ENCODE results near the gene SHROOM1.

The SHROOM1 gene

DNA sequence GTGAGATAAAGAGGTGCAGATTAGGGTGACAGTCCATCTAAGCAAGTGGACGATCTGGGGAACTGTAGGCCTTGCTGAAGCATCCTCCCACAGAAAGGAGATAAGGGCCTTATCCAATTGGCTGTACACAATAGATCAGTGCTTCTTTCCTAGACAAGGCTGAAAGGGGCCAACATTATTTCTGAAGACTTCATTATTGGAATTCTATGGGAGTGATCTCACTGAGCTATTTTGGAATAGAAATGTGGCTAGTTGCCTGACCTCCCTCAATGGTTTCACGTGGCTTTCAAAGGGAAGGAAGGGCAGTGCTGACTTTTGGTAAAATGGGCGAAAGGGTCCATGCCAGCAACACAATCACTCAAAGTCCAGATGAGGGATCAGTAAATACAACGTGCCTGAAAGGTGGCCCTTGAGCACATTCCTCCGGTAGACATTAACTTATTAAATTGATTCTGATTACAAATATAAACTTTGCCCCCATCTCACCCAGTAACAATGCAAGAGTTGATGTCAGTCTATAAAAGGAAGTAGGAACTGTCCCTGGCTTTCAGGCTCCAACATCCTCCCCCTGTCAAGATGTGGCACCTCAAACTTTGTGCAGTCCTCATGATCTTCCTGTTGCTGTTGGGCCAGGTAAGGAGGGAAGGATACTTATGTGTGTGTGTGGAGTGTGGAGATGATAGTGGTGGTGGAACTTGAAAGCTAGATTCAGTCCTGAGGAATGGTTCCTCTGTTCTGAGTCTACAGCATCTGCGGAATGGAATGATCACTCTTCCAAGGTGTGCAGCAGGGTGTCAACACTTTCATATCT is 42.9 kb upstream of the SHROOM1 start, which contains the start of gene LEAP2:
Gene LEAP2, plus strand, starts transcription at position 550 of the 811 bp plus-strand sequence. Its CDS starts 27 bp downstream, at position 577.
- H3K56ac ChIP-seq (ENCODE audit: low read length) = no peak within 1 kb of the TSS
- no peaks in the 10 kb centered on the region for H3K79me1 ChIP-seq (ENCODE audit: low read length)
- H3K27ac ChIP-seq (ENCODE audit: low read depth, low read length) = no peak within 1 kb of the TSS
- H3K27me3 ChIP-seq (ENCODE audit: insufficient read depth, low read length, poor library complexity) = no peaks in the 10 kb centered on the region
- no peak within 1 kb of the TSS for H3K4me3 ChIP-seq (ENCODE audit: low read length)
- H4K8ac ChIP-seq (ENCODE audit: low read depth, low read length) = no peak within 1 kb of the TSS
- H4K5ac ChIP-seq (ENCODE audit: low read length) = no peak within 1 kb of the TSS
- H2BK120ac ChIP-seq (ENCODE audit: low read depth, low read length) = no peak within 1 kb of the TSS
- H3K18ac ChIP-seq (ENCODE audit: low read length) = no peak within 1 kb of the TSS
- DNase-seq = no peak
- H2AK5ac ChIP-seq (ENCODE audit: low read length) = no peak within 1 kb of the TSS
- H3K79me2 ChIP-seq (ENCODE audit: control insufficient read depth, insufficient read depth, low read length) = no peaks in the 10 kb centered on the region
- H3K36me3 ChIP-seq (ENCODE audit: control insufficient read depth, insufficient read depth, low read length) = peaks cover 2% of the 10 kb centered on the region
- H3K4me1 ChIP-seq (ENCODE audit: control insufficient read depth, low read depth, low read length) = no peaks in the 10 kb centered on the region
- no peak within 1 kb of the TSS for H2BK15ac ChIP-seq (replicated peaks; ENCODE audit: low read depth)
- H3K9ac ChIP-seq (ENCODE audit: low read length) = no peak within 1 kb of the TSS
- no peak within 1 kb of the TSS for H2BK5ac ChIP-seq (ENCODE audit: low read length)
- no peak within 1 kb of the TSS for H3K4ac ChIP-seq (ENCODE audit: low read depth, low read length)
- no CpG with 5 or more reads among the region's 6 CpGs for WGBS (ENCODE audit: extremely low coverage, insufficient coverage, low lambda C conversion rate)
- H3K4me2 ChIP-seq (ENCODE audit: low read length) = no peak within 1 kb of the TSS
- no peak within 1 kb of the TSS for H3K23ac ChIP-seq (ENCODE audit: low read length)

DNA sequence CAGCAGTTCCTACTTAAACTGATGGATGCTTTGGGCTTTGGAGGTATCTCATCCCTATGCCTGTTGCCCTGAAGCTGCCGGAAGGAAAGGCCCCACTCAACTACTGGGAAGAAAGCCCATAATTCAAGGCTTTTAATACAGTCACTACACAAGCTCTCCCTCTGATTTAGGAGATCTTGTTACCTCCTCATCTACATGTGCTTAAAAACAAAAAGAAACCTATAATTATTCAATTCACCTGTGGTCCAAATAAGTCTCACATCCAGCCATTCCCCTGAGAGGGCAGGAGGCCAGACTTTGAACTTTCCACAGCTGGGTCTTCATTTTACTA is 42.3 kb upstream of the SHROOM1 start:
- H3K27ac ChIP-seq (ENCODE audit: low read depth, low read length) = no peak overlapping the region
- no peaks in the 10 kb centered on the region for H3K79me1 ChIP-seq (ENCODE audit: low read length)
- H3K18ac ChIP-seq (ENCODE audit: low read length) = no peak overlapping the region
- no peak for DNase-seq
- no peak overlapping the region for H4K8ac ChIP-seq (ENCODE audit: low read depth, low read length)
- no peak overlapping the region for H2BK120ac ChIP-seq (ENCODE audit: low read depth, low read length)
- H3K36me3 ChIP-seq (ENCODE audit: control insufficient read depth, insufficient read depth, low read length) = peaks cover 2% of the 10 kb centered on the region
- no peak overlapping the region for H2AK5ac ChIP-seq (ENCODE audit: low read length)
- H3K9ac ChIP-seq (ENCODE audit: low read length) = no peak overlapping the region
- no peak overlapping the region for H3K4ac ChIP-seq (ENCODE audit: low read depth, low read length)
- H3K4me1 ChIP-seq (ENCODE audit: control insufficient read depth, low read depth, low read length) = no peaks in the 10 kb centered on the region
- no peaks in the 10 kb centered on the region for H3K27me3 ChIP-seq (ENCODE audit: insufficient read depth, low read length, poor library complexity)
- H3K4me3 ChIP-seq (ENCODE audit: low read length) = no peak overlapping the region
- H3K4me2 ChIP-seq (ENCODE audit: low read length) = no peak overlapping the region
- WGBS (ENCODE audit: extremely low coverage, insufficient coverage, low lambda C conversion rate) = no CpG with 5 or more reads among the region's 1 CpG
- H3K23ac ChIP-seq (ENCODE audit: low read length) = no peak overlapping the region
- H3K79me2 ChIP-seq (ENCODE audit: control insufficient read depth, insufficient read depth, low read length) = no peaks in the 10 kb centered on the region
- H4K5ac ChIP-seq (ENCODE audit: low read length) = no peak overlapping the region
- H2BK15ac ChIP-seq (replicated peaks; ENCODE audit: low read depth) = no peak overlapping the region
- no peak overlapping the region for H2BK5ac ChIP-seq (ENCODE audit: low read length)
- H3K56ac ChIP-seq (ENCODE audit: low read length) = no peak overlapping the region

DNA sequence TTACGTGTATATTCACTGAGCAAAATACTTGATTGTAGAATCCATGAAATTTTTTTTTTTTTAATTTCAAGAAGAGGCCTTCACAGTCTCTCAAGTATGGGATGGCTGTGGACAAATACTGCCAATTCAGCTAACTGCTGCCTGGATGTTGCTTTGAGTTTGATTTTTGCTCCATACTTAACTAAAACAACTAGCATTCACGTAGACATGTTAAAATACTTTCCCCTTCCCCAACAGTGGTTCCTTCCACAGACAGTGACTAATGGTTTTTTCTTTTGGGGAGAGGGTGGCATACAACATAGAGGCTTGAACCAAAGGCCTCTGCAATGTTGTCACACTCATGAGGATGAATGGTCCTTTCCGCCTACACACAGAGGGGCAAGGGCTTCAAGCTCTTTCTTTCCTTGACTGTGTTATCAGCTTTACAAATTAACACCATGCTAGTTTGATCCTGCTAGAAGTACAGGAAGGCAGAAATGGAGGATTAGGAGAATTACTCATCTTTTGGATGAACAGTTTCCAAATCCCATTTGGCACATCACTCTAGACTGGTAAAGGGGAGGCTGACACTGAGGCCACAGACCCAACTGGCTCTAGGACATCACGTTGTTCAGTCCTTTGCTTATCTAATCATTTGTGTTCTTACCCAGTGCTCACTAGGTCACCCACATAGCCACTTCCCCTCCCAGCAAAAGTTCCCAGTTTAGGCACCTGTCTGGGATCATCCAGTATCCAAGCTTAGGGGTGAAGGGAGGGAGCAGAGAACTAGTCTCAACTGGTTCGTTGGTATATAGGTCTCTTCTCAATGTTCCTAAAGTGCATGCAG is 41.2 kb upstream of the SHROOM1 start:
- no peak overlapping the region for H3K18ac ChIP-seq (ENCODE audit: low read length)
- H3K27ac ChIP-seq (ENCODE audit: low read depth, low read length) = no peak overlapping the region
- no peak overlapping the region for H2AK5ac ChIP-seq (ENCODE audit: low read length)
- H2BK120ac ChIP-seq (ENCODE audit: low read depth, low read length) = no peak overlapping the region
- no CpG with 5 or more reads among the region's 5 CpGs for WGBS (ENCODE audit: extremely low coverage, insufficient coverage, low lambda C conversion rate)
- peaks cover 9% of the 10 kb centered on the region for H3K79me1 ChIP-seq (ENCODE audit: low read length)
- no peak for DNase-seq
- peaks cover 2% of the 10 kb centered on the region for H3K36me3 ChIP-seq (ENCODE audit: control insufficient read depth, insufficient read depth, low read length)
- H3K23ac ChIP-seq (ENCODE audit: low read length) = no peak overlapping the region
- H3K79me2 ChIP-seq (ENCODE audit: control insufficient read depth, insufficient read depth, low read length) = peaks cover 10% of the 10 kb centered on the region
- no peak overlapping the region for H3K9ac ChIP-seq (ENCODE audit: low read length)
- H2BK5ac ChIP-seq (ENCODE audit: low read length) = no peak overlapping the region
- H3K4ac ChIP-seq (ENCODE audit: low read depth, low read length) = no peak overlapping the region
- no peak overlapping the region for H4K5ac ChIP-seq (ENCODE audit: low read length)
- H3K4me3 ChIP-seq (ENCODE audit: low read length) = no peak overlapping the region
- H3K4me2 ChIP-seq (ENCODE audit: low read length) = no peak overlapping the region
- no peaks in the 10 kb centered on the region for H3K4me1 ChIP-seq (ENCODE audit: control insufficient read depth, low read depth, low read length)
- H3K27me3 ChIP-seq (ENCODE audit: insufficient read depth, low read length, poor library complexity) = no peaks in the 10 kb centered on the region
- H4K8ac ChIP-seq (ENCODE audit: low read depth, low read length) = no peak overlapping the region
- no peak overlapping the region for H2BK15ac ChIP-seq (replicated peaks; ENCODE audit: low read depth)
- H3K56ac ChIP-seq (ENCODE audit: low read length) = no peak overlapping the region

DNA sequence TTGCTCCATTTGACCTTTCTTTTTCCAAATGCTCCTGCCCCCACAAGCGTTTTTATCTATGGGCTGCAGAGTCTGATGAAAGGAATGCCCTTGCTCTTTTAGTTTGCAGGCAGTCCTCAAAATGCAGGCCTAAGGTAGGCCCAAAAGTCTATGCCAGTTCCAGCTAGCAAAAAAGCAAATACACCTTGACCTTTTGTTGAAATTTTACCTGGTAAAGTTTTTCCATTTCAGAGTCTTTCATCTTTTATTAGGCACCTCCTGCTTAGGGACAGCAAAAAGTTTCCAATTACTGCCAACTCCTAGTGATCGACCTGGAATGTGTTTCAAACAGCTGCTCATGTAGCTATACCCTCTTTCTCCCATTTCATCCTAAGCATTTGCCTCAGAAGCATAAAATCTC is 40.4 kb upstream of the SHROOM1 start:
- H3K56ac ChIP-seq (ENCODE audit: low read length) = no peak overlapping the region
- H3K36me3 ChIP-seq (ENCODE audit: control insufficient read depth, insufficient read depth, low read length) = peaks cover 2% of the 10 kb centered on the region
- H3K27me3 ChIP-seq (ENCODE audit: insufficient read depth, low read length, poor library complexity) = no peaks in the 10 kb centered on the region
- no peaks in the 10 kb centered on the region for H3K4me1 ChIP-seq (ENCODE audit: control insufficient read depth, low read depth, low read length)
- peaks cover 9% of the 10 kb centered on the region for H3K79me1 ChIP-seq (ENCODE audit: low read length)
- H3K18ac ChIP-seq (ENCODE audit: low read length) = no peak overlapping the region
- no CpG with 5 or more reads among the region's 2 CpGs for WGBS (ENCODE audit: extremely low coverage, insufficient coverage, low lambda C conversion rate)
- H3K27ac ChIP-seq (ENCODE audit: low read depth, low read length) = no peak overlapping the region
- no peak overlapping the region for H3K4me2 ChIP-seq (ENCODE audit: low read length)
- H3K23ac ChIP-seq (ENCODE audit: low read length) = no peak overlapping the region
- no peak overlapping the region for H4K5ac ChIP-seq (ENCODE audit: low read length)
- H4K8ac ChIP-seq (ENCODE audit: low read depth, low read length) = no peak overlapping the region
- peaks cover 11% of the 10 kb centered on the region for H3K79me2 ChIP-seq (ENCODE audit: control insufficient read depth, insufficient read depth, low read length)
- no peak overlapping the region for H2AK5ac ChIP-seq (ENCODE audit: low read length)
- no peak overlapping the region for H2BK120ac ChIP-seq (ENCODE audit: low read depth, low read length)
- no peak overlapping the region for H3K4ac ChIP-seq (ENCODE audit: low read depth, low read length)
- DNase-seq = no peak
- no peak overlapping the region for H3K9ac ChIP-seq (ENCODE audit: low read length)
- H2BK5ac ChIP-seq (ENCODE audit: low read length) = no peak overlapping the region
- H2BK15ac ChIP-seq (replicated peaks; ENCODE audit: low read depth) = no peak overlapping the region
- no peak overlapping the region for H3K4me3 ChIP-seq (ENCODE audit: low read length)

DNA sequence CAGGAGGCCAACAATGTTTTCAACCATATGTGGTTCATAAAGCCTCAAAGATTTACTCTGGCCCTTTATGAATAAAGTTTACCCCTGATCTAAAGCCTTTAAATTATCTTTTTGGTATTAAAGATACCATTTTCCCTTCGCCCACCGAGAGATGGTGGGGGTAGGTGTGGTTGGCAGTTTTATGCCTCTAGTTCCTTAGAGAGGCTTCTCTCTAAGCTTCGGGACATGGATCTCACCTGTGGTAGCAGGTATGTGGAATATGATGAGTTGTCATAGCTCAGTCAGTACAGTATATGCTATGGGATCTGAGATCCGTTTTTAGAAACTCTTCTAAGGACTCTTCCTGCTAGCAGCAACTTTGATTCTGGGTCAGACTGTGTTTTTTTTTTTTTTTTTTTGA is 38.3 kb upstream of the SHROOM1 start:
- no peak overlapping the region for H3K27ac ChIP-seq (ENCODE audit: low read depth, low read length)
- no peak overlapping the region for H2AK5ac ChIP-seq (ENCODE audit: low read length)
- H3K27me3 ChIP-seq (ENCODE audit: insufficient read depth, low read length, poor library complexity) = no peaks in the 10 kb centered on the region
- peaks cover 2% of the 10 kb centered on the region for H3K36me3 ChIP-seq (ENCODE audit: control insufficient read depth, insufficient read depth, low read length)
- H3K56ac ChIP-seq (ENCODE audit: low read length) = no peak overlapping the region
- H3K18ac ChIP-seq (ENCODE audit: low read length) = no peak overlapping the region
- H3K9ac ChIP-seq (ENCODE audit: low read length) = no peak overlapping the region
- no peak overlapping the region for H2BK15ac ChIP-seq (replicated peaks; ENCODE audit: low read depth)
- peaks cover 2% of the 10 kb centered on the region for H3K4me1 ChIP-seq (ENCODE audit: control insufficient read depth, low read depth, low read length)
- no peak overlapping the region for H4K5ac ChIP-seq (ENCODE audit: low read length)
- H3K79me2 ChIP-seq (ENCODE audit: control insufficient read depth, insufficient read depth, low read length) = peaks cover 11% of the 10 kb centered on the region
- no peak overlapping the region for H3K4ac ChIP-seq (ENCODE audit: low read depth, low read length)
- H3K23ac ChIP-seq (ENCODE audit: low read length) = no peak overlapping the region
- DNase-seq = no peak
- peaks cover 9% of the 10 kb centered on the region for H3K79me1 ChIP-seq (ENCODE audit: low read length)
- no peak overlapping the region for H3K4me2 ChIP-seq (ENCODE audit: low read length)
- no CpG with 5 or more reads among the region's 4 CpGs for WGBS (ENCODE audit: extremely low coverage, insufficient coverage, low lambda C conversion rate)
- no peak overlapping the region for H3K4me3 ChIP-seq (ENCODE audit: low read length)
- H4K8ac ChIP-seq (ENCODE audit: low read depth, low read length) = no peak overlapping the region
- no peak overlapping the region for H2BK5ac ChIP-seq (ENCODE audit: low read length)
- H2BK120ac ChIP-seq (ENCODE audit: low read depth, low read length) = no peak overlapping the region
